Nucleus accumbens (tissue), 56 donors: Measurements from ENCODE around the gene PTGER4.
A peak's percentile ranks its signal among the peaks of the same experiment; 100 is the strongest.
"Not testable (repeated sequence)": the region's sequence is repeated elsewhere in the genome, so short reads cannot be mapped to it uniquely, and the experiment has no call there.

Experiments used
- DNase-seq, 56 donors: peaks; one replicate each; lab custom pipeline; 2025; lab: John Stamatoyannopoulos, UW

The PTGER4 gene

GRCh38 chr5:40679913-40680681 lies at the start of gene PTGER4:
Gene PTGER4 (plus strand): TSS chr5:40679915. CDS start chr5:40680994, 1,079 bp downstream.
- peak in 1 of 56 donors; percentile 50 for DNase-seq

GRCh38 chr5:40630126-40630525 lies 49.6 kb upstream of the PTGER4 start:
- DNase-seq, result no peak

- DNase-seq, result no peak
Observed at GRCh38 chr5:40631236-40631635, 48.5 kb upstream of the PTGER4 start.

- no peak for DNase-seq
Observed at GRCh38 chr5:40634154-40634553, 45.6 kb upstream of the PTGER4 start.

- no peak for DNase-seq
Observed at GRCh38 chr5:40634593-40634992, 45.1 kb upstream of the PTGER4 start.

- not testable (repeated sequence) for DNase-seq
Observed at GRCh38 chr5:40639531-40639930, 40.2 kb upstream of the PTGER4 start.

GRCh38 chr5:40646266-40646665 lies 33.4 kb upstream of the PTGER4 start:
- DNase-seq, result no peak

- DNase-seq, result no peak
Observed at GRCh38 chr5:40648150-40648549, 31.6 kb upstream of the PTGER4 start.

GRCh38 chr5:40649463-40650030 lies 30.2 kb upstream of the PTGER4 start:
- DNase-seq, result no peak

- no peak for DNase-seq
Observed at GRCh38 chr5:40651201-40651600, 28.5 kb upstream of the PTGER4 start.

- DNase-seq, result no peak
Observed at GRCh38 chr5:40652441-40653220, 27.1 kb upstream of the PTGER4 start.

GRCh38 chr5:40653221-40654022 lies 26.3 kb upstream of the PTGER4 start:
- DNase-seq, result no peak

- DNase-seq, result no peak
Observed at GRCh38 chr5:40654377-40654991, 25.2 kb upstream of the PTGER4 start.

- DNase-seq, result no peak
Observed at GRCh38 chr5:40655138-40655537, 24.6 kb upstream of the PTGER4 start.

GRCh38 chr5:40656091-40656490 lies 23.6 kb upstream of the PTGER4 start:
- DNase-seq, result not testable (repeated sequence)

GRCh38 chr5:40656766-40657165 lies 22.9 kb upstream of the PTGER4 start:
- no peak for DNase-seq

- DNase-seq, result no peak
Observed at GRCh38 chr5:40660751-40661150, 19.0 kb upstream of the PTGER4 start.

GRCh38 chr5:40665635-40666298 lies 13.9 kb upstream of the PTGER4 start:
- DNase-seq, result no peak

- no peak for DNase-seq
Observed at GRCh38 chr5:40666657-40667056, 13.1 kb upstream of the PTGER4 start.
